KOPT-K1 (cell line): ENCODE results near the gene NT5M.
"Not testable (repeated sequence)": the region's sequence is repeated elsewhere in the genome, so short reads cannot be mapped to it uniquely, and the experiment has no call there.

ENCODE experiments used
- H3K27ac ChIP-seq: fragments of 200-600 bp; sonication (generic); 2 replicates; pipeline ENCODE4 v1.5.1; 2016; ENCODE audit warnings: antibody characterized with exemption, mild to moderate bottlenecking, low read depth, low read length; ENCODE audit not compliant: poor library complexity, severe bottlenecking
- H3K36me3 ChIP-seq: fragments of 200-600 bp; sonication (generic); 2 replicates; pipeline ENCODE4 v1.5.1; 2017; ENCODE audit warnings: antibody characterized with exemption, mild to moderate bottlenecking, low read length, moderate library complexity; ENCODE audit not compliant: insufficient read depth
- H3K9me3 ChIP-seq: fragments of 200-600 bp; sonication (generic); 2 replicates; pipeline ENCODE4 v1.5.1; 2017; ENCODE audit warnings: antibody characterized with exemption, low read length, mild to moderate bottlenecking; ENCODE audit not compliant: insufficient read depth, poor library complexity, severe bottlenecking

NT5M gene

GRCh38 chr17:17381446-17382064 is 78.4 kb downstream of the NT5M start:
- Histone ChIP-seq H3K27ac (no peak overlapping the region), H3K36me3 (no peaks in the 10 kb centered on the region), H3K9me3 (no peaks in the 10 kb centered on the region)

GRCh38 chr17:17382065-17382459 is 78.9 kb downstream of the NT5M start:
- H3K9me3 ChIP-seq = no peaks in the 10 kb centered on the region
- no peak overlapping the region for H3K27ac ChIP-seq
- no peaks in the 10 kb centered on the region for H3K36me3 ChIP-seq

GRCh38 chr17:17382971-17383370 is 79.8 kb downstream of the NT5M start:
- Histone ChIP-seq H3K27ac (no peak overlapping the region), H3K36me3 (no peaks in the 10 kb centered on the region), H3K9me3 (no peaks in the 10 kb centered on the region)

- not testable (repeated sequence) for H3K27ac ChIP-seq, H3K9me3 ChIP-seq, H3K36me3 ChIP-seq
Measured at GRCh38 chr17:17383431-17384290, 80.5 kb downstream of the NT5M start.

- Histone ChIP-seq H3K9me3 (no peaks in the 10 kb centered on the region), H3K27ac (no peak overlapping the region), H3K36me3 (no peaks in the 10 kb centered on the region)
Measured at GRCh38 chr17:17384291-17384615, 81.1 kb downstream of the NT5M start.

GRCh38 chr17:17384961-17385360 is 81.8 kb downstream of the NT5M start:
- Histone ChIP-seq H3K9me3 (no peaks in the 10 kb centered on the region), H3K36me3 (no peaks in the 10 kb centered on the region), H3K27ac (no peak overlapping the region)

GRCh38 chr17:17385491-17385890 is 82.3 kb downstream of the NT5M start:
- Histone ChIP-seq H3K27ac (no peak overlapping the region), H3K36me3 (no peaks in the 10 kb centered on the region), H3K9me3 (no peaks in the 10 kb centered on the region)

GRCh38 chr17:17386094-17386800 is 83.1 kb downstream of the NT5M start:
- no peak overlapping the region for H3K27ac ChIP-seq
- no peaks in the 10 kb centered on the region for H3K9me3 ChIP-seq
- H3K36me3 ChIP-seq = no peaks in the 10 kb centered on the region

GRCh38 chr17:17387017-17387497 is 83.9 kb downstream of the NT5M start:
- Histone ChIP-seq H3K36me3 (no peaks in the 10 kb centered on the region), H3K9me3 (no peaks in the 10 kb centered on the region), H3K27ac (no peak overlapping the region)

GRCh38 chr17:17387498-17388362 is 84.6 kb downstream of the NT5M start:
- H3K36me3 ChIP-seq = no peaks in the 10 kb centered on the region
- no peak overlapping the region for H3K27ac ChIP-seq
- H3K9me3 ChIP-seq = no peaks in the 10 kb centered on the region

- Histone ChIP-seq H3K36me3 (no peaks in the 10 kb centered on the region), H3K9me3 (no peaks in the 10 kb centered on the region), H3K27ac (no peak overlapping the region)
Measured at GRCh38 chr17:17388657-17389496, 85.7 kb downstream of the NT5M start.

- Histone ChIP-seq H3K27ac (no peak overlapping the region), H3K9me3 (no peaks in the 10 kb centered on the region), H3K36me3 (no peaks in the 10 kb centered on the region)
Measured at GRCh38 chr17:17391668-17392370, 88.6 kb downstream of the NT5M start.

GRCh38 chr17:17393976-17394375 is 90.8 kb downstream of the NT5M start:
- H3K27ac ChIP-seq = no peak overlapping the region
- H3K36me3 ChIP-seq = no peaks in the 10 kb centered on the region
- no peaks in the 10 kb centered on the region for H3K9me3 ChIP-seq
